CD4-positive, alpha-beta T cell (primary cell): ENCODE results near the gene ZNF469. TPM values are rescaled to one million over a fixed set of nuclear protein-coding genes. Genes with fewer than 3 reads are reported as not detected.

Source experiments
- ATAC-seq: fragments of 200-7000 bp; cut with Tn5 transposase; one replicate; pipeline ENCODE4 v1.10.0; 2022; ENCODE audit warnings: mild to moderate bottlenecking; ENCODE audit not compliant: poor library complexity
- CTCF ChIA-PET: fragments of 350-600 bp; sonication (Branson Sonifier 250); formaldehyde crosslinking; loops from one replicate; lab custom pipeline; 2021; ENCODE audit warnings: antibody characterized with exemption, inconsistent platforms; lab: Charles Lee
- POLR2A ChIA-PET: fragments of 350-600 bp; sonication (Branson Sonifier 250); formaldehyde crosslinking; loops from one replicate; lab custom pipeline; 2021; ENCODE audit warnings: antibody characterized with exemption, inconsistent platforms; lab: Charles Lee
- DNase-seq, 14 experiments: peaks; one replicate each; pipeline ENCODE4 v3.0.0-alpha.2; 2013 to 2020; ENCODE audit warnings: mixed read lengths in 2 of 14
- H3K27ac ChIP-seq, 2 donors: one replicate each; pipeline versions ENCODE4 v1.5.1 to v1.7.0; 2013; ENCODE audit warnings: low read length in 2 of 2, low read depth in 1 of 2, mild to moderate bottlenecking in 1 of 2
- H3K27me3 ChIP-seq, 2 experiments: 1 replicate in 1 of 2; 2 replicates in 1 of 2; pipeline versions ENCODE4 v1.6.1 to v1.7.0; 2013; ENCODE audit warnings: low read length in 2 of 2, control low read depth in 1 of 2, mild to moderate bottlenecking in 1 of 2, moderate library complexity in 1 of 2; ENCODE audit not compliant: insufficient read depth in 2 of 2, control insufficient read depth in 1 of 2
- H3K36me3 ChIP-seq: one replicate; pipeline ENCODE4 v1.6.1; 2013; ENCODE audit warnings: low read length, control low read depth; ENCODE audit not compliant: insufficient read depth
- H3K4me1 ChIP-seq: one replicate; pipeline ENCODE4 v1.6.1; 2013; ENCODE audit warnings: low read length, control low read depth; ENCODE audit not compliant: insufficient read depth
- H3K4me3 ChIP-seq: one replicate; pipeline ENCODE4 v1.5.1; 2013; ENCODE audit warnings: mild to moderate bottlenecking, low read length, moderate library complexity
- H3K9me3 ChIP-seq, 2 experiments: 1 replicate in 1 of 2; 2 replicates in 1 of 2; pipeline versions ENCODE4 v1.6.1 to v1.7.0; 2013; ENCODE audit warnings: low read length in 2 of 2, mild to moderate bottlenecking in 2 of 2, control low read depth in 1 of 2, moderate library complexity in 1 of 2; ENCODE audit not compliant: control insufficient read depth in 1 of 2, insufficient read depth in 1 of 2
- H3K27ac Mint-ChIP-seq: one replicate; pipeline ENCODE4 v1.8.0; 2020; ENCODE audit warnings: mixed read lengths
- H3K27me3 Mint-ChIP-seq: one replicate; pipeline ENCODE4 v1.8.0; 2021; ENCODE audit warnings: mixed read lengths
- H3K36me3 Mint-ChIP-seq: one replicate; pipeline ENCODE4 v1.8.0; 2021; ENCODE audit warnings: low read depth, mixed read lengths
- H3K4me1 Mint-ChIP-seq: one replicate; pipeline ENCODE4 v1.8.0; 2021; ENCODE audit warnings: low read depth, mixed read lengths
- H3K4me3 Mint-ChIP-seq: one replicate; pipeline ENCODE4 v1.8.0; 2020; ENCODE audit warnings: mild to moderate bottlenecking, mixed read lengths
- H3K9me3 Mint-ChIP-seq: one replicate; pipeline ENCODE4 v1.8.0; 2020; ENCODE audit warnings: mixed read lengths
- CTCF ChIP-seq: fragments of 200-600 bp; IDR thresholded peaks from one replicate; pipeline ENCODE4 v1.8.0; 2022; ENCODE audit warnings: antibody characterized with exemption, mild to moderate bottlenecking
- intact Hi-C, 2 experiments: fragments of 100-400 bp; cut with DNase I in 1 of 2; cut with micrococcal nuclease in 1 of 2; formaldehyde crosslinking; loops; one replicate each; pipeline versions ENCODE4 v1.15.1 to v1.9.0; 2023 to 2025; cut with DNase I, micrococcal nuclease
- total RNA-seq, 174 experiments: library from RNA in 2 of 174; stranded (reverse) in 2 of 174; gene quantifications; one replicate each; pipeline ENCODE4 v1.2.3 and lab custom pipeline; 2021 to 2026

ZNF469 gene
- total RNA-seq, 2 experiments from 2014 or later, result 0.74 to 0.75 TPM

GRCh38 chr16:88415713-88416323 is 33.1 kb downstream of the ZNF469 start:
- Histone ChIP-seq H3K27me3 (peaks cover 0 to 3% of the 10 kb centered on the region in 2 experiments), H3K4me1 (no peaks in the 10 kb centered on the region), H3K27ac (no peak overlapping the region), H3K36me3 (no peaks in the 10 kb centered on the region), H3K9me3 (peaks cover 0 to 2% of the 10 kb centered on the region in 2 experiments), H3K4me3 (no peak overlapping the region)
- POLR2A ChIA-PET, result no interaction called here
- Mint-ChIP-seq H3K4me3 (no peak overlapping the region), H3K4me1 (no peaks in the 10 kb centered on the region), H3K9me3 (no peaks in the 10 kb centered on the region), H3K27me3 (no peaks in the 10 kb centered on the region), H3K27ac (no peak overlapping the region), H3K36me3 (no peaks in the 10 kb centered on the region)
- intact Hi-C loops, result no loop called here
- TF ChIP-seq CTCF, result no peak
- ATAC-seq (no peak), DNase-seq (no peak)
- CTCF ChIA-PET, result no interaction called here

GRCh38 chr16:88416686-88417085 is 33.9 kb downstream of the ZNF469 start:
- H3K9me3 ChIP-seq, result peaks cover 0 to 8% of the 10 kb centered on the region in 2 experiments
- no peaks in the 10 kb centered on the region for H3K36me3 Mint-ChIP-seq
- no peaks in the 10 kb centered on the region for H3K36me3 ChIP-seq
- DNase-seq, result no peak
- H3K27me3 ChIP-seq, result peaks cover 0 to 3% of the 10 kb centered on the region in 2 experiments
- ATAC-seq, result no peak
- ChIA-PET POLR2A (no interaction called here), CTCF (no interaction called here)
- no peak for TF ChIP-seq CTCF
- H3K27ac Mint-ChIP-seq, result no peak overlapping the region
- no peaks in the 10 kb centered on the region for H3K27me3 Mint-ChIP-seq
- intact Hi-C loops, result no loop called here
- no peak overlapping the region for H3K4me3 ChIP-seq
- no peaks in the 10 kb centered on the region for H3K4me1 ChIP-seq
- H3K27ac ChIP-seq, result no peak overlapping the region
- no peaks in the 10 kb centered on the region for H3K9me3 Mint-ChIP-seq
- H3K4me3 Mint-ChIP-seq, result no peak overlapping the region
- H3K4me1 Mint-ChIP-seq, result no peaks in the 10 kb centered on the region

- no peaks in the 10 kb centered on the region for H3K4me1 Mint-ChIP-seq
- no peak overlapping the region for H3K27ac Mint-ChIP-seq
- Histone ChIP-seq H3K27ac (no peak overlapping the region), H3K27me3 (peaks cover 0 to 3% of the 10 kb centered on the region in 2 experiments), H3K4me3 (no peak overlapping the region), H3K9me3 (peaks cover 0 to 8% of the 10 kb centered on the region in 2 experiments), H3K4me1 (no peaks in the 10 kb centered on the region), H3K36me3 (no peaks in the 10 kb centered on the region)
- ChIA-PET POLR2A (no interaction called here), CTCF (no interaction called here)
- no peaks in the 10 kb centered on the region for H3K36me3 Mint-ChIP-seq
- DNase-seq, result no peak
- no peak overlapping the region for H3K4me3 Mint-ChIP-seq
- no peak for TF ChIP-seq CTCF
- intact Hi-C loops, result no loop called here
- no peaks in the 10 kb centered on the region for H3K27me3 Mint-ChIP-seq
- no peak for ATAC-seq
- no peaks in the 10 kb centered on the region for H3K9me3 Mint-ChIP-seq
Observed at GRCh38 chr16:88417684-88418476, 35.1 kb downstream of the ZNF469 start.
